Keratinocyte (primary cell): ENCODE results near the gene LTBR.

Source experiments
- EZH2 ChIP-seq: IDR thresholded peaks from one replicate; pipeline ENCODE4 v1.6.1; 2012; ENCODE audit warnings: inconsistent platforms, mild to moderate bottlenecking, low read length, moderate library complexity
- TF ChIP-seq, protein P1 (sequence below), 3 experiments: IDR thresholded peaks in 1 of 3; conservative IDR thresholded peaks in 1 of 3; optimal IDR thresholded peaks in 1 of 3; 2 replicates in 2 of 3; 3 replicates in 1 of 3; pipeline versions ENCODE3 to v1.5.1; 2011; ENCODE audit warnings: low read length in 3 of 3, mild to moderate bottlenecking in 3 of 3, moderate library complexity in 2 of 3, control low read depth in 1 of 3, inconsistent platforms in 1 of 3; ENCODE audit not compliant: insufficient read depth in 2 of 3; ENCODE audit errors: extremely low read depth in 1 of 3

DNA sequence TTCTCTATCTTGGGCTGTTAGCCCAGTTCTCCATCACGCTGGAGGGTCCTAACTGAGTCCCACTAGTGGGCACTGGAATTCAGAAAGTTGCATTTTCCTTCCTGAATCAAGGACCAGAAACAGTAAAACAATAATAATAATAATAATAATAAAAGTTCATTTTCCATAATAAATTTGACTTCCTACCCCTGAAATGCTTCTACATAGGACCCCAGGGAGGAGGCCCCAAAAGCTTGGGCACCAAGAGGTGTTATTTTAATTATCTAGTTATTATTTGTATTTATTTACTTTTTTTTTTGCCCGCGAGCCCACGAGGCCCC, 21.0 kb upstream of the LTBR start:
- TF ChIP-seq, protein P1, sequence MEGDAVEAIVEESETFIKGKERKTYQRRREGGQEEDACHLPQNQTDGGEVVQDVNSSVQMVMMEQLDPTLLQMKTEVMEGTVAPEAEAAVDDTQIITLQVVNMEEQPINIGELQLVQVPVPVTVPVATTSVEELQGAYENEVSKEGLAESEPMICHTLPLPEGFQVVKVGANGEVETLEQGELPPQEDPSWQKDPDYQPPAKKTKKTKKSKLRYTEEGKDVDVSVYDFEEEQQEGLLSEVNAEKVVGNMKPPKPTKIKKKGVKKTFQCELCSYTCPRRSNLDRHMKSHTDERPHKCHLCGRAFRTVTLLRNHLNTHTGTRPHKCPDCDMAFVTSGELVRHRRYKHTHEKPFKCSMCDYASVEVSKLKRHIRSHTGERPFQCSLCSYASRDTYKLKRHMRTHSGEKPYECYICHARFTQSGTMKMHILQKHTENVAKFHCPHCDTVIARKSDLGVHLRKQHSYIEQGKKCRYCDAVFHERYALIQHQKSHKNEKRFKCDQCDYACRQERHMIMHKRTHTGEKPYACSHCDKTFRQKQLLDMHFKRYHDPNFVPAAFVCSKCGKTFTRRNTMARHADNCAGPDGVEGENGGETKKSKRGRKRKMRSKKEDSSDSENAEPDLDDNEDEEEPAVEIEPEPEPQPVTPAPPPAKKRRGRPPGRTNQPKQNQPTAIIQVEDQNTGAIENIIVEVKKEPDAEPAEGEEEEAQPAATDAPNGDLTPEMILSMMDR (optimal IDR thresholded peaks at IDR 0.05 in 1 of 3, IDR thresholded peaks at IDR 0.05 in 1 of 3, conservative IDR thresholded peaks at IDR 0.05 in 1 of 3; ENCODE audit: extremely low read depth in 1 of 3, insufficient read depth in 2 of 3, low read length in 3 of 3), result no peak
- TF ChIP-seq EZH2, result no peak
